SU-DHL-6 (cell line): Measurements from ENCODE around the gene GRIK4.

Experiments used
- CTCF ChIP-seq: fragments of 200-600 bp; sonication (generic); IDR thresholded peaks from one replicate; pipeline ENCODE4 v1.5.1; 2017; ENCODE audit warnings: antibody characterized with exemption, mild to moderate bottlenecking, low read length, moderate library complexity; ENCODE audit not compliant: insufficient read depth, poor library complexity, severe bottlenecking
- EZH2phosphoT487 ChIP-seq: fragments of 200-600 bp; sonication (generic), shearing (Covaris generic); conservative IDR thresholded peaks from 2 replicates; pipeline ENCODE4 v1.6.1; 2018; ENCODE audit warnings: mild to moderate bottlenecking, antibody characterized with exemption, low read length, moderate library complexity, mixed read lengths

- no peak for TF ChIP-seq CTCF
- TF ChIP-seq EZH2phosphoT487: no peak
These were observed 237.8 kb downstream of the GRIK4 start for GRCh38 chr11:120749395-120749794.
